Middle frontal gyrus (tissue), 1 donor: ENCODE results near the gene GK.
"Not testable (repeated sequence)": the region's sequence is repeated elsewhere in the genome, so short reads cannot be mapped to it uniquely, and the experiment has no call there.

ENCODE experiments used
- DNase-seq: peaks from one replicate; pipeline ENCODE4 v3.0.0-alpha.2; 2015; ENCODE audit warnings: low spot score; ENCODE audit errors: extremely low spot score

The GK gene

DNA sequence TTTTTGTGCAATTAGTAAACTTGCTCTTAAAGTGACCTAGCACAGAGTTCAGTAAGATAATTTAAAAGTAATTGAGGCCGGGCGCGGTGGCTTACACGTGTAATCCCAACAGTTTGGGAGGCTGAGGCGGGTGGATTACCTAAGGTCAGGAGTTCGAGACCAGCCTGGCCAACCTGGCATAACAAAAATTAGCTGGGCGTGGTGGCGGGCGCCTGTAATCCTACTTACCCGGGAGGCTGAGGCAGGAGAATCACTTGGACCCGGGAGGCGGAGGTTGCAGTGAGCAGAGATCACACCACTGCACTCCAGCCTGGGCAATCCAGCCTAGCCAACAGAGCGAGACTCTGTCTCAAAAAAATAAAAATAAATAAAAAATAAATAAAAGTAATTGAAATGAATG lies 1.2 kb downstream of the GK start:
- not testable (repeated sequence) for DNase-seq

DNA sequence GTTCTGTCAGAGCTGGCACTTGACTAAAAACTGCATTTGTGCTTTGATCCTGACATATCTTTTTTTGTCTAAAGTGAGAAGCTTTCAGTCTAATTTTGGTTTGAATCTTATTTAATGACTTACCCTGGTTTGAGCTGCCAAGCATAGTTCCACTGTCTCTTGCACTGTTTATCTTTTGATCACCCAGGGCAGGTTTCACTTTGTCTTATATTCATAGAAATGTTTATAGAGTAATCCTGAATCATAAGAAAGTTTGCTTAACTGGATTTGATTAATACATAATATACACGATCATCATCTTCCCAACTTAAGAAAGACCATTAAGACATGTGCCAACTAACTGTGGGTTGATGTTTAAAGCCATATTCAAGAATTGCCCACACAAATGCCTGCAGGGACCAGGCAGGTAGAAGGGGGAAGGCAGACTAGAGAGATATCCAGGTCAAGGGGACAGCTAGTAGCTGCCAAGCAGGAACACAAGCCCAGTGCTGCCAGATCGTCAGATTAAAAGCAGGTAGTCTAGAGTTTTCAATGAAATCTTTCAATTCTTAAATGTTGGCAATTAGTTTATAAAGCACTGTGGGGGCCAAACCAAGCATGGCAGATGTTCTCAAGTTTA lies 1.9 kb downstream of the GK start:
- DNase-seq = no peak

DNA sequence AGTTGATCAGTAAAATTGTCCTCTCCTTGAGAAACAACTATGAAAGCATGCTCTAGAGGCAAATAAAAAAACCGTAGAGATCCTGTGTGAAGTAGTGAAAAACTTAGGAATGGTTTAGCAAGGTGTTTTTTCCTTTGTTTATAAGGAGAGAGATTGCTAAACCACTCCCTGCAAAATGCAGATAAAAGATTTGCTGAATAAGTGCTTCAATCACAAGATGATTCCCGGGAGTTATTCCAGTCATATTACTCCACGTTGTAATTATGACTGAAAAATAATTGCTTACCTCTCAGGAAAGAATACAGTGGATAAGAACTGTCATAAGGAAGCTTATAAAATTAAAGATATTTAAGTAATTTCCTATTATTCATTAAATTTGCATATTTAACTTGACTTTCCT lies 2.8 kb downstream of the GK start:
- no peak for DNase-seq

DNA sequence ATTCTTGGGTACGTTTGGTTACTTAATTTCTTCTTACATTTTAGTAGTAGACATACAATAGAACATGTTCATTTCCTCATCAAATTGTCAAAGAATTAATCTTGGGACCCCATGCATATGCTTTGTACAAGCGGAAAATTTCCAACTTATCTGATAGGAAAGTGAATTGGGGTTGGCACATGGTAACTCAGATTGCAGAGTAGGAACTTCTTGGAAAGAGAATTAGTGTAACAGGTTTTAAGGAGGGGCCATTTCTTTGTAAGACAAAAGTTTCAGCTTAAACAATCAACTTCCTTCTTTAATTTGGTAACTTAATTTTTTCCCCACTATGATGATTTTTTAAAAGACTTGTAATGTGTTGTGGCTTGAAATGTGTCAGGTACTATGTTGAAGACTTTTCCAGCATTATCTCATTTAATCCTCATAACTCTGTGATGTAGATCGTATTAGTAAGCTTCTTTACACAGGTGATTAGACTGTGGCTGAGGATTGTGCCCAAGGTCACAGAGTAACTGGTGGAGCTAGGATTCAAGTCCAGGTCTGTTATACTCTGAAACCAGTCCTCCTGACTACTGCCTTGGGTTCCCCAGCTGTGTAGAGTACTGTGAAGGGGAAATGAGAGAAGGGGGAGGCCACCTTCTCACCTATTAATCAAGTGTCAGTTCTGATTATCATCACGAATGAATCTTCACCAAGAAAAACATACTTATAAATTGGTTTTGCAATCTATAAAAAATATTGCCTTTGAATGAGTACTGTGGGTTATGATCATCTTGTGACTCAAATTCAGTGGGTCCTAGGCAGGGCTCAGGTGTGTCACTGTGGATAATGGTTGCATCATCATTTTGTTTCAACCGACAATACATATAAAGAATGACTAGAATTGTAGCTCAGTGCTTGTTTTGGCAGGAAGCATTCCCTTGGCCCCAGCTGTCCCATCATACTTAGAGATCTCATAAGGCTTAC lies 4.3 kb downstream of the GK start:
- no peak for DNase-seq

DNA sequence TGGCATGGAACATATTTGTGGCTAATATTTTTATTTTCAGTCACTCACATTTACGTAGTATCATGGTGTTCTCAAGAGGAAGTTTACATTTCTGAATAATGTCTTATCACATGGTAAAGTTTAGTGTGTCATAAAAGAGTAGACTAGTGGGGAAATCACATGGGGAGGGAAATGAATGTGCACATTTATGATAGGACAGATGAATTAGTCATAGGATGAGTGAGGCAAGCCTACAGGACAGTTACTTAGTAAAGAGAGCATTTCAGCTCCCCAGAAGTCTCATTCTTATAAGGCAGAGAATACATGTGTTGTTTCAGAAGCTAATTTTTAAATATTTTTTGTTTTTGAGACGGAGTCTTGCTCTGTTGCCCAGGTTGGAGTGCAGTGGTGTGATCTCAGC lies 6.2 kb downstream of the GK start:
- DNase-seq = no peak

DNA sequence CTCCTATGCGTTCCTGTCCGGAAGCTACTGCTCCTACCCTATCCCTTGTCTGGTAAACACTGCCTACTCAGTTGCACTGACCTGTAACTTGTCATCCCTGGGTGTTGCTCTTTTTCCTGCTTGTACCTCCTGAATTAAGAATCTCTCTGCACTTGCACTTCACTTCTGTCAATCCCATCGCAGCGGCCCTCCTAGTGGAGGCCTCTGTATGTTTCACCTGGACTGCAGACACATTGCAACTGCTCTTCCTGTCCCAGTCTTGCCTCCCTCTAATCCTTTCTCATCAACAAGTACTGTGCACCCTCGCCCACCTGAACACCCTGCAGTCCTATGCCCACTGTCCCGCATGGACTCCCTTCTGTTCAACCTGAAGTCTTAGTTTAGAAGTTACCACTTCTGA lies 8.0 kb downstream of the GK start:
- no peak for DNase-seq

DNA sequence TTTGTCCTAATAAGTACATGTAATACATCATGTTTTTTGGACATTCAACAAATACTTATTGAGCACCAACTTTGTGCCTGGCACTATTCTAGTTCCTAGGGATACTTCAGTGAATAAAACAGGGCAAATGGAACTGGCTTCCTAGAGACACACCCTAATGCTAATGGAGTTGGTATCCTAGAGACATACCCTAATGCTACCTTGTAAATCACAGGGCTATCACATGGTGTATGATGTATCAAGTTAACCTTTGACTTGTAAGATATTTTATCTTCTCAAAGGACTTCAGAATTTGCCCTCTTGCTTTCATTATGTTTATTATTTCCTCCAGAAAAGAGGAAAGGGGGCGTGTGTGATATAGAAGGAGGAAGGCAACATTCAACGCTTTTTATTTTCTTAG lies 10.1 kb downstream of the GK start:
- no peak for DNase-seq

DNA sequence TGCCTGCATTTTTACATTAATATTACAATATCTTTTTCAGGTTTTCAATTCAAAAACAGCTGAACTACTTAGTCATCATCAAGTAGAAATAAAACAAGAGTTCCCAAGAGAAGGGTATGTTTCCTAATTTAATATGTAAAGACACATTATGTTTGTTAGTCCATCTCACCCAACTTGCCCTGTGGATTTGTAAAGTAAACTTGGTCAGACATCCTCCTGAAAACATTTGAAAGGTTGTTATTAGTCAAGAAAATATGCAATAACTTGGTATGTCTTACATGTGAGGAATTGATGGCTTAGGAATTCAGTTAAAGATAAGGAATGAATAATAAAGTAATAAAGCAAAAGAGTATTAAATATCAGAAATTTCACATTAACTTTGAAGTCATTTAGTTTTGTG lies 12.2 kb downstream of the GK start:
- no peak for DNase-seq

DNA sequence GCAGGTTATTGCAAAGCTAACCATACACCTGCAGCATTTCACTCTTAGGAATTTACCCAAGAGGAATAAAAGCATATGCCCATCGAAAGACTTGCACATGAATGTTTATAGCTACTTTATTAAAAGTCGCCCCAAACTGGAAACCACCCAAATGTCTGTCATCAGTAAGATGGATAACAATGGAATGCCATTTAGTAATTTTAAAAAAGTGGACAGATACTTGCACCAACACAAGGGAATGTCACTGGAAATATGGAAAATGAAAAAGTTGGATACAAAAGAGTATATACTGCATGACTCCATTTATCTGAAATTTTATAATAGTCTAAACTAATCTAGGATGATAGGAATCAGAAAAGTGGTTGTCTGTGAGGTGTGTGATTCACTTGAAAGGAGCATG lies 12.9 kb downstream of the GK start:
- no peak for DNase-seq

DNA sequence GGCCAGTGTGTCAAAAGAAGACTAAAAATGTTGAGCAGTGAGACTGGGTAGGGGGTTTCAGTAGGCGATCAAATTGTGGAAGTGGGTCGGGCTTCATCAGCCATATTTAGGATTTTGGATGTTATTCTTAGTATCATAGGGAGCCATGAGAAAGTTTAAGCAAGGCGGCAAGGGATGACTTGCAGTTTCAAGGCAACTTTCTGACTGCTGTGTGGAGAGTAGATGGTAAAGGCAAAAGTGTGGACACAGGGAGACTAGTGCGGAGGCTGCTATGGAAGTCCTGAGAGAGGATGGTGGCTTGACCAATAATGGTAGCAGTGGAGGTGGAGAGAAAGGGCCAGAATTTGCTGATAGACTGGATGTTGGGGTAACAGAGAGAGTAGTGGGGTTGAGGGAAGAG lies 15.4 kb downstream of the GK start:
- no peak for DNase-seq

DNA sequence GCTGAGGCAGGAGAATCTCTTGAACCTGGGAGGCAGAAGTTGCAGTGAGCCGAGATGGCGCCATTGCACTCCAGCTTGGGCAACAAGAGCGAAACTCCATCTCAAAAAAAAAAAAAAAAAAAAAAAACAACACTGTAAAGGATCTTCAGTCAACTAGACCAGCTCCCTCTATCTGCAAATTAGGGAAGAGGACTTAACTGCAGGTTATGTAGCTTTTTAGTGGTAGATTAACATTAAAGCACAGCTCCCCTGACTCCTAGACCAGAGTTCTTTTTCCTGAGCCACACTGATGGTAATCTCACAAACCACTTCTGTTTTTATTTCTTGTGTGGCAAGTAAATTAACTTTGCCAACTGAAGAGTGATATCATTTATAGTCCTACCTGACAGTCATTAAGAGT lies 18.0 kb downstream of the GK start:
- not testable (repeated sequence) for DNase-seq

DNA sequence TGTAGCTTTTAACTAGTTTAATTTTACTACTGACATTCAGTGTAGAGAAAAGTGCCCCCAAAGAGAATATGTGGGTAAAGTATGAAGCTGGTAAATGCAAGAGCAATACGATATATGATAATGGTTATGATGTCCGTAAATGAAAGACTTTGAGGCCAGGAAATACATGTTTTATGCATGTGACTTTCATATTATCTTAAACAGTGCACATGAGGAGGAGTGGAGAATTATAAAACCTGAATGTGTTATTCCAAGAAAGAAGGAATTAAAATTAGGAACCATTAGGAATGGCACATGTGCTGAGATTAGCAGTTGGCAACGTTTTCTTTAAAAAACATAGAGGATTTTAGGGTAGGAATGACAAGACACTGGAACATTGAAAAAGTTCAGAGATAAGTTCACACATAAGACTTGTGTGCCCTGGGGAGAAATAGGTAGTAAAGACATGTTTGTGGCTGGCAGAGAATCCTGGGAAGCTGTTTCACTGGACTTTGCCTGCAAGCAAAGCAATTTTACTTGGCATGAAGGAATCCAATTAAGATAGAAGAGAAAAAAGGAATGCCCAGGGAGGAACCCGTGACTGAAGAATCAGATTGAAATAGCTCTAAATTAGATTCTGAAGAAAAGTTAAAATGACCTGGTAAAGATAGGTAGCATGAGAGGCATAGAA lies 20.0 kb downstream of the GK start:
- no peak for DNase-seq

DNA sequence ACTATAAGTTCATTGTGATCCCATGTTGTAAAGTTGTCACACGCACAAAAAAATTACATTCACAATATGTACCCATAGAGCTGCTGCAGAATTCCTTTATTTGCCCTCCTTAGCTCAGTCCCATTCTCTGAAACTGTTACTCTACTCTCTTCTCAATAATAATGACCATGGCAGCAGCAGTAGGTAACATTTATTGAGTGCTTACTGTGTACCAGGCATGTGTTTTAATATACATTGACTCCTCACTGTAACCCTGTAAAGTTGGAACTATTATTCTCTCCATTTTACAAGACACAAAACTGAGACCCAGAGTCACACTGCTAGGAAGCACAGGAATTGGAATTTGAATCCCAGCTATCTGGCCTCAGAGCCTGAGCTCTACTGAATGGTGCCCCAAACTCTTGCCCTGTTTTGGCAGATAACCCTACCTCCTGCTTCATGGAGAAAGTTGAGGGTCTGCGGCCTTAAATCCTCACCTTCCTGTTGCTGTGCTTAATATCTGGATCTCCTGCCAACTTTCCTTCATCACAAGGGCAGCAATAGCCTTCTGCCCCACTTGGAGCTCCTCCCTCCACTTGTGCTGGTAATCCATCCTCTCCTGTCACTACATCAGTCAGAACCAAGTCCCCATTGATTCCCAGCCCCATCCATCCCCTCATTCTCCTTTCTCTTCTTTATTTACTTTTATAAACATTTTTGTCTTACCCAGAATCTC lies 20.8 kb downstream of the GK start:
- no peak for DNase-seq

DNA sequence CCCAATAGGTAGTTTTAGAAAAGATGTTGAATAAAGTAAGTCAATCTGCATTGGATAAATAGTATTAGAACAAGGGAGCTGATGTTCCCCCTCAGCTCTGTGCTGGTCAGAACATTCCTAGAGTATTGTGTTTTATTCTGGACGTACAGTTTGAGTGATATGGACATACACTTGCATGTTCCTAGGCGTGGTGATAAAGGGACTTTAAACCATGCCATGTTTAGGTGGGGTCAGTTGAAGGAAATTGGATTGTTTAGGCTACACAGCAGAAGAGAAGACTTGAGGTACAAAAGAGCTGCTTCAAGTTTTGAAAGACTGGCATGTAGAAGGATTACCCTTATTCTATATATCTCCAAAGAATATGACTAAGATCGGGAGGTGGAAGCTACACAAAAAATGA lies 21.6 kb downstream of the GK start:
- no peak for DNase-seq

DNA sequence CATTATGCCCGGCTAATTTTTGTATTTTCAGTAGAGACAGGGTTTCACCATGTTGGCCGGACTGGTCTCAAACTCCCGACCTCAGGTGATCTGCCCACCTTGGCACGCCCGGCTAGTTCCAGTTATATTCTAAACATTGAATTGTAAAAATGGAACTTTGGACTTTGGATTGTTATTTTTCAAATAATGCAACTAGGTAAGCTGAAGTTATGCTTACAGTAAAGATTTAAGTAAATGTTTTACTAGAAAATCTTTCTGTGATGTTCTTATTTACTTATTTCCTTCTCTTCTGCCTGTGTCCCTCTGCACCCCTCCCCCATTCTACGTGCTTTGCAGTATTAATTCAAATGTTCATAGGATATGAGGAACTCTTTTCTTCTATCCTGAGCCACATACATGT lies 26.1 kb downstream of the GK start:
- DNase-seq = no peak

DNA sequence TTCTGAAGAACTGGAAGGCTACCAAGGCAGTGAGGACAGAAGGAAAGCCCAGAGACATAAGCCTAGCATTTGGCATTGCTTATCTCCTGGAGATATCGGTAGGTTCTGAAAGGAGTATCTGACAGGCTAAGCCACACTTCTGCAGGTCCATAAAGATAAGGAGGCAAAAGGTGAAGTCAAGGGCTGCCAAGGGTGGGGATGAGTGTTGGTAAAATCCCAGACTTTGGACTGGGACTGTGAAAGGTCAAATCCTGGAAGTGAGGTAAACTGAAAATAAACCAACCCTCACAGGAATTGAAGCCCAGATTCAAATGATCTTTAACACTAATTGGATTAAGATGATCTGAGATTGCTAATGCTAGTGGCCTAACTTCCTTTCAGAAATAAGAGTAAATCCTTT lies 27.4 kb downstream of the GK start:
- no peak for DNase-seq

DNA sequence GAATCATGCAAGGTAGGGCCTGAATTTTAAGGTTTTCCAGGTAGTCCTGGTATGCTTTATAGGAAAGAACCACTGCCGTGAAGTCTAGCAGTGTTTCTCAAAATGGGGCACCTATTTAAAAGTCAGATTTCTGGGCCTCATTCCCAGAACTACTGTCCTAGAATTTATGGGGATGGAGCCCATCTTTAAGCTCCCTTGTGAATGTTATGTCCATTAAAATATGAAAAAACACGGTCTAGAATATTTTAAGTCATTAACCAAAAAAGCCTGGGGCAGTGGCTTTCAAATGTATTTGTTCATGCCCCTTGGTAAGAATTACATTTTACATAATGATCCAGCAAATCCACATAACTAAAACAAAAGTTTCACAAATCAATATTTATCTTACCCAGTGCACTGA lies 35.4 kb downstream of the GK start:
- DNase-seq = no peak

DNA sequence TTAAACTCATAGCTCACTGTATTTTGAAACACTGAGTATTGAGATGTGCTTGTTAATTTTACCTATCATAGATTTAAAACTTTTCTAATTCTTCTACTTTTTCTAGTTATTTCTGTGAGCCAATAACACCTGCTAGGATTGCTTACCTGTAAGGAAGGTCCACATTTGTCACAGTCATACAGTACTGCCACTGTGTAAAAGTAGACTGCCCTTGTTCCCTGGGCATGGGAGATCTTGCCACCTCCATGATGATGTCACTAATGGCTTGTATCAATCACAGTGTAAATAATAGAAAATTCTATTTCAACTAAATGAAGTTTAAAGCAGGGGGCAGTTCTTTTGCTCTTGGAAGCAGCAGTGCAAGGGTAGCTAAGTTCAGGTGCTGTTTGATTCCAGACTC lies 35.9 kb downstream of the GK start:
- DNase-seq = no peak

DNA sequence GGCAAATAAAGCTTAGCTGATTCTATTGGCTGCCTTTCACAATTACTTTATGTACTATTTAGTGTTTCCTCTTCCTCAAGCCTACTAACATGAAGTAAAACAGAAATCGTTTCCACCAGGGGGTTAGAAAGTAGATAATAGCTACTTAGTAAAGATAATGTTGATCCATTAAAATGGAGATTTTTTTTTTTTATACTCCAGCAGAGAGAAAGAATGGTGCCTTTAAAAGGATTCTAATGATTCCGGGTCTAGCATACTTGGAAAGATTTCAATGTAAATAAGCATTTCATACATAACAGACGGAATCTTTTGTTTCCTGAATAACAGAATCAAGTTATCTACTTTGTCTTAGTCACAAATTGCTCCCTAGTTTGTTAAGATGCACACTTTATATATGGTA lies 37.1 kb downstream of the GK start:
- DNase-seq = no peak

DNA sequence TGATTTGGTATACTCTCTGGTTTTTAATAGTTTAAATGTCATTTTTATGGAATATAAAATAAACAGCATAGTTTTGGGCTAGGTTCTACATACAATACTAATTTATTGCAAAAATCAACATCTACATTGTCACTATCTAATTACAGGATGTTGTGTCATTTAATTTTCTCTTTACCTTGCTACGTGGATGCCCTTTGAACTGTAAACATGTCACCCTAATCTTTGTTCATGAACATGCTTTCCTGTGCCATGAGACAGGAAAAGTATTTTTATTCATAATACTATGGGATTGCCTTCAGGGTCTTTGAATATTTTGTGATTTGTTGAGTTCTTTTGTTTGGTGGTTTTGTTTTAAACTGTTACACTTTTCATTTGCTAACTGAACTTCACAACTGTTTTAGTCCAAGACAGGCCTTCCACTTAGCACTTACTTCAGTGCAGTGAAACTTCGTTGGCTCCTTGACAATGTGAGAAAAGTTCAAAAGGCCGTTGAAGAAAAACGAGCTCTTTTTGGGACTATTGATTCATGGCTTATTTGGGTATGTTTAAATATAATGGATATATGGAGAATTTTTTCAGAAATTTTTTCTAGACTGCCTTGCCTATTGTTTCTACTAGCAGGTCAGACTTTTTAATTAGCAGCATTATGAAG lies 40.9 kb downstream of the GK start:
- DNase-seq = no peak

DNA sequence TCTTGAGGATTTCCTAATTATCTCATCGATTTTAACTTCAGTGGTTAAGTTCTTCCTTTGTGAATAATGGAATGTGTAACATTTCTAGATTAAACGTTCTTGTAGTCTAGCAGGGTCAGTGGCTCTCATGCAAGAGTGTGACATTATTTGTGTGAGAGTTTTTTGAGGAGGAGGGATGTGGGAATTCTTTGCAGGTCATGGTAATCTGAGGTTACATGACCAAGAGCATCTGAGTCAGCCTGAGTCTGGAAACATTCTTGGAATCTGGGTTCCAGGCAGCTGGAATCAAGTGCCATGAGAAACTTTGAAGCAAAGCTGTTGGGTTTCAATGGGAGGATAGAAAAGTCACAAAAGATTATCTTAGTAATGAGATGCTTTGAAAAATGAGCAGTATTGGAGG lies 49.5 kb downstream of the GK start:
- no peak for DNase-seq
